22Rv1 (cell line): Measurements from ENCODE around the gene GRB2.
"Not testable (repeated sequence)": the region's sequence is repeated elsewhere in the genome, so short reads cannot be mapped to it uniquely, and the experiment has no call there.

Source experiments
- H3K27ac ChIP-seq: fragments of 450-650 bp; 2 replicates; pipeline ENCODE4 v1.5.1; 2017
- CTCF ChIP-seq: fragments of 450-650 bp; IDR thresholded peaks from 2 replicates; pipeline ENCODE4 v1.5.1; 2017; ENCODE audit warnings: mild to moderate bottlenecking
- ZFX ChIP-seq: fragments of 450-650 bp; IDR thresholded peaks from 2 replicates; pipeline ENCODE4 v1.6.1; 2017; ENCODE audit warnings: antibody characterized with exemption, borderline replicate concordance

The GRB2 gene

GRCh38 chr17:75301049-75301448 is 104.4 kb downstream of the GRB2 start:
- no peak for TF ChIP-seq CTCF
- no peak for TF ChIP-seq ZFX
- no peak overlapping the region for H3K27ac ChIP-seq

- H3K27ac ChIP-seq = no peak overlapping the region
- TF ChIP-seq CTCF = no peak
Observed at GRCh38 chr17:75300280-75300679, 105.2 kb downstream of the GRB2 start.

GRCh38 chr17:75295201-75296158 is 110.0 kb downstream of the GRB2 start:
- TF ChIP-seq ZFX = no peak
- no peak for TF ChIP-seq CTCF
- no peak overlapping the region for H3K27ac ChIP-seq

- H3K27ac ChIP-seq = not testable (repeated sequence)
Observed at GRCh38 chr17:75292810-75293448, 112.5 kb downstream of the GRB2 start.

- peak; percentile 37; the same call in 1 of the 2 replicates for TF ChIP-seq CTCF
- no peak for TF ChIP-seq ZFX
- peak overlapping the region; percentile 75 for H3K27ac ChIP-seq
Observed at GRCh38 chr17:75289832-75290337, 115.6 kb downstream of the GRB2 start.

GRCh38 chr17:75289115-75289831 is 116.2 kb downstream of the GRB2 start, which contains the start of gene SLC25A19:
Gene SLC25A19 (minus strand): TSS chr17:75289433. CDS start chr17:75286764, 2,669 bp downstream.
- TF ChIP-seq CTCF = no peak
- TF ChIP-seq ZFX = no peak
- H3K27ac ChIP-seq = peak within 1 kb of the TSS; percentile 75

GRCh38 chr17:75288770-75289114 is 116.7 kb downstream of the GRB2 start:
- H3K27ac ChIP-seq = peak overlapping the region; percentile 75

More at GRCh38 chr17:75288770-75289114, 116.7 kb downstream of the GRB2 start:
- no peak for TF ChIP-seq CTCF
- TF ChIP-seq ZFX = no peak
